ENCODE results near the gene PDE4B.
A peak's percentile ranks its signal among the peaks of the same experiment; 100 is the strongest.

Gene PDE4B

GRCh38 chr1:65882076-65882475 is 89.4 kb downstream of the PDE4B start:
- DNase-seq (ENCODE audit: low read depth) = no peak

- DNase-seq (ENCODE audit: low read depth) = no peak
Observed at GRCh38 chr1:65889441-65889840, 96.7 kb downstream of the PDE4B start.

- DNase-seq (ENCODE audit: low read depth) = no peak
Observed at GRCh38 chr1:65890201-65890843, 97.6 kb downstream of the PDE4B start.

DNA sequence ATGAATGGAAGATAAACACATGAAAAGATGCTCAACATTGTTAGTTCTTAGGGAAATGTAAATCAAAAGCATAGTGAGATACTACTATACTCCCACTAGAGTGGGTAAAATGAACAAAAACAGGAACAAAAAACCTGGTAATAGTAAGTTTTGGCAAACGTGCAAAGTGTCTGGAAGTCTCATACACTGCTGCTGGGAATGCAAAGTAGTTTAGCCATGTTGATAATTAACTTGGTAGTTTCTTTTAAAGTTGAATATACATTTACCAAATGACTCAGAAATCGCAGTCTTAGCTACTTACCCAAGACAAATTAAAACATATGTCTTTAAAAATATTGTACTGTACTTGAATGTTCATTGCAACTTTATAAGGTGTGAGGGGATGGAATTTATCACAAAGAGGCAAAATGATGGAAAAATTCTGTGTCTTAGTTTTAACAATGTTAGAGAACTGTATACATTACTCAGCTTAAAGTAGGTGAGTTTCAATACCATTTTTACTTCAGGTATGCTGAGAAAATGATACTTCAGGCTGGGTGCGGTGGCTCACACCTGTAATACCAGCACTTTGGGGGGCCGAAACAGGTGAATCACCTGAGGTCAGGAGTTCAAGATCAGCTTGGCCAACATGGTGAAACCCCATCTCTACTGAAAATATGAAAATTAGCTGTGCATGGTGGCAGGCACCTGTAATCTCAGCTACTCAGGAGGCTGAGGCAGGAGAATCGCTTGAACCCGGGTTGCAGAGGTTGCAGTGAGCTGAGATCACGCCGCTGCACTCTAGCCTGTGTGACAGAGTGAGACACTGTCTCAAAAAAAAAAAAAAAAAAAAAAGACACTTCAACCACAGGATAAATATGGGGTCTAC is 102.3 kb downstream of the PDE4B start:
- DNase-seq (ENCODE audit: low read depth) = no peak

DNA sequence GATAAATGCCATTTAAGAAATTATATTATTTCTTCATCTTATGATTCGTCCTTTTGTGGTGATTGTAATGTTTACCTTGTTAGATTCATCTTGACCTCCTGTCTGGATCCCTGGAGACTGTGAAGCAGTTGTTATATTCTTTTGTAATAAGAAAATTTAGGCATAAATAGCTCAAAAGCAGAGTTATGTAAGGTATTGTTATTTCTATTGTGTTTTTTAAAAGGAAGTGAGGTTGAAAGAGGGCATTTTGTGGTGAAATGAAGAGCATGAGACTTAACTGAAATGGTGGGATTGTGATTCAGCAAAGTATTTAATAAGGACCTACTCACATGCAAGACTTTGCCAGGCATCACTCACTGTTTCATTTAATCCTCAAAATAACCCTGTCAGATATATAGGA is 104.0 kb downstream of the PDE4B start:
- no peak for DNase-seq (ENCODE audit: low read depth)

DNA sequence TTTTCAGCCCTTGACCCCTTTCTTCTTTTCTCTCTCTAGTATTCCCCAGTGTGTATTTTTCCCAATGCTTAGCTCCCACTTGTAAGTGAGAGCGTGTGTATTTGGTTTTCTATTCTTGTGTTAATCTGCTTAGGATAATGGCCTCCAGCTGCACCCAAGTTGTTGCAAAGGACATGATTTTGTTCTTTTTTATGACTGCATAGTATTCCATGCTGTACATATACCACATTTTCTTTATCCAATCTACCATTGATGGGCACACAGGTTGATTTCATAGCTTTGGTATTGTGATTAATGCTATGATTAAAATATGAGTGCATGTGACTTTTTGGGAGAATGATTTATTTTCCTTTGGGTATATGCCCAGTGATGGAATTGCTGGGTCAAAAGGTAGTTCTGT is 104.8 kb downstream of the PDE4B start:
- DNase-seq (ENCODE audit: low read depth) = no peak

GRCh38 chr1:65904681-65905083 is 112.0 kb downstream of the PDE4B start:
- DNase-seq (ENCODE audit: low read depth) = no peak

- no peak for DNase-seq (ENCODE audit: low read depth)
Observed at GRCh38 chr1:65910432-65910831, 117.7 kb downstream of the PDE4B start.

- DNase-seq (ENCODE audit: low read depth) = no peak
Observed at GRCh38 chr1:65911679-65912078, 119.0 kb downstream of the PDE4B start.

- DNase-seq (ENCODE audit: low read depth) = no peak
Observed at GRCh38 chr1:65918564-65918963, 125.9 kb downstream of the PDE4B start.

DNA sequence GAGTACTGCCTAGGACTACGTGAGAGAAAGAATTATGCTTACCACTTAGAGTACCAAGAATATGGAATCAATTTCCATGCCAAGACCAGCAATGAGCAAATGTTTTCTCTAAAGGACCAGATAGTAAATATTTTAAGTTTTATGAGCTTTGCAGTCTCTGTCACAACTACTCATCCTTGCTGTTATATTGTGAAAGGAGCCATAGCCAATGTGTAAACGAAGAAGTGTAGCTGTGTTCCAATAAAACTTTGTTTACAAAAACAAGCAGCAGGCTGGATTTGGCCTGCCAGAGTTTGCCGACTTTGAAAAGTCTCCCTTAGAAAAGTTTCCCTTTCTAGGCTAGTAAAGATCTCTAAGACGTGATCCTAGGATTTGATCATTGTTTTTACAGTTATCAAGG is 128.8 kb downstream of the PDE4B start:
- no peak for DNase-seq (ENCODE audit: low read depth)

GRCh38 chr1:65924471-65924870 is 131.8 kb downstream of the PDE4B start:
- DNase-seq (ENCODE audit: low read depth) = no peak

DNA sequence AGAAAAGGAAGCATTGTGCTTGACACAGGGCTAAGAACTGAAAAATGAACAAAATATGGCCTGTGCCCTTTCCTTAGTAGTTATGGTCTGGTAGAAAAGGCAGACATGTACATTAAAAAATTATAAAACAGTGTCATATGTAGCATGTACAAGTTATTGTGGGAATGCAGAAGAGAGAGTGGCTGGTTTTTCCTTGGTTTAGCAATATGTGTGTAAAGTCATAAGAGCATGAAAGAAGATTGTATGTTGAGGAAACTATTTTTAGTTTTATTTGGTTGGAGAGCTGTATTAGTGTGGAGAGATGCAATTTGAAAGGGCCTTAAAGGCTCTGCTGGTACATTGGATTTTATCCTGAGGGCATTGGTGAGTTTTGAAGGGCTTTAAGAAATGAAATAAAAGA is 145.8 kb downstream of the PDE4B start:
- no peak for DNase-seq (ENCODE audit: low read depth)

DNA sequence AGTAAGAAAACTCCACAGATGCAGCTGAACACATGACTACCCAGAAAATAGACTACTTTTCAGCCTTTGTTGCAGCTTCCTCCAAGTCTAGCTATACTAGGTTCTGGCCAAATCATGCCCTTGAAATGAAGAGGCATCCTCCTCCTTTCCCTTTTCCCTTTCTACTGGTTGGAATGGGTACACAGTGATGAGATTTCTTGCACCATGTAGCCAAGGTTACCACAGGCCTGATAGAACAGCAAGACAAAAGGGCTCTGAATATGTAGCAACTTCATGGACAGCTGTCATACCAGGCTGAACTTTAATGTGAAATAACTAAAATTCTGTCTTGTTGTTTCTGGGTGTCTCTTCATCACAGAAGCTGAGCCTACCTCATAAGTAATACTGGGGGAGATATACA is 146.5 kb downstream of the PDE4B start:
- no peak for DNase-seq (ENCODE audit: low read depth)

DNA sequence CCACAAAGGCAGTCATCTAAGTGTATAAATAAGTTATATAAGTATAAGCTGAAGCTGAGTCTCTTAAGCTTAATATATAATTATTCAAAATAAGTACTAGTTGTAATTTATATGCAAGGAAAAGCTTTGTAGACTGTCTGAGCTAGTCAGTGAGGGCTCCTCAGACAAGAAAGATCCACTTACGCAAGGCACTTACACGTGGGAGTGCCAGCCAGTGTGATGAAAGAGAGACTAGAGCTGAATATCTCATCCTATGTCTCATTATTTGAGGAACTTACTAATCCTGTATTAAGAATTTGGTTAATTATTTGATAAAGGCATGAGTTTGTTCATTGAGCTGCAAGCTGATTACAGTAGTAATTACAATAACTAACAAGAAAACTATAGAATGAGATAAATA is 146.9 kb downstream of the PDE4B start:
- no peak for DNase-seq (ENCODE audit: low read depth)

DNA sequence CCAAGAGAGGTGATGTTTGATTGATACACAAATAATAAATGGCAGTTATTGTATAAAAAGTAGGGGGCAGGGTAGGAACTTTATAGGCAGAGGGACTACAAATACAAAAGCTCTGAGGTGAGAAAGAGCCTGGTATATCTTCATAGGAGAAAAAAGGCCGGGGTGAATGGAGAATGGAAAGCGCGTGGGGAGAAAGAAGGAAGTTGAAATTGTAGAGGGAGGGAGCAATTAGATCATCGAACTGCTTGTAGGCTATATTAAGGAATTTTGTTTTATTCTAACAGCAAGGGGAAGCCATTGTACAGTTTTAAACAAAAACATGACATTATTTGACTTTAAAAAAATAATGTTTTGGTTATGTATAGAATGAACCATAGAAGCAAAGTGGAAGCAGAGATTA is 147.4 kb downstream of the PDE4B start:
- no peak for DNase-seq (ENCODE audit: low read depth)

- no peak for DNase-seq (ENCODE audit: low read depth)
Observed at GRCh38 chr1:65942476-65942875, 149.8 kb downstream of the PDE4B start.

DNA sequence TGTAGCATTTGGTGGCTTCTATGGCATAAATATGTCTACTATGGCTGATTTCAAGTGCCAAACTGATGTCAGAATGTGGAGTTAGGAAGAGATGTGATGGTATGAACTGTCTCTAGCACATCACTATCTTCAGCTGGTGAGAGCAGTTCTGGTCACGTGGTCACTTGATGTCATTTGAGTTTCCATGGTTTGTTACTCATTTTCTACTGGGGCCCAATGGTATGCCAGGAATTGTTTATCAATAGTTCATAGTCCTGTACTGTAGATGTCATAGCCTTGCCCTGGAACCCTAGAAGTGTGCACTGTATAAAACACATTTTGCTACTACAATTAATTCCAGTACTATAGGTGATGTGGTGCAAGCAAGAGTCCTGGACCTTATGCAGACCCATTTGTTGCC is 153.7 kb downstream of the PDE4B start:
- no peak for DNase-seq (ENCODE audit: low read depth)

GRCh38 chr1:65946960-65947359 is 154.3 kb downstream of the PDE4B start:
- DNase-seq (ENCODE audit: low read depth) = no peak

GRCh38 chr1:65948609-65949229 is 156.0 kb downstream of the PDE4B start:
- DNase-seq (ENCODE audit: low read depth) = peak; percentile 42

- no peak for DNase-seq (ENCODE audit: low read depth)
Observed at GRCh38 chr1:65949230-65949626, 156.5 kb downstream of the PDE4B start.

GRCh38 chr1:65949933-65950332 is 157.2 kb downstream of the PDE4B start:
- DNase-seq (ENCODE audit: low read depth) = no peak

- no peak for DNase-seq (ENCODE audit: low read depth)
Observed at GRCh38 chr1:65952696-65953095, 160.0 kb downstream of the PDE4B start.
